Astrocyte (in vitro differentiated cells and primary cell): Measurements from ENCODE around the gene B4GALNT3. TPM values are rescaled to one million over a fixed set of nuclear protein-coding genes. Genes with fewer than 3 reads are reported as not detected.

ENCODE experiments used
- DNase-seq: peaks from one replicate; pipeline ENCODE4 v3.0.0-alpha.2; 2010; ENCODE audit warnings: low read depth
- FAIRE-seq: peaks from 2 replicates; lab custom pipeline; 2011; peaks lifted over from hg19 to GRCh38; lab: Jason Lieb, UNC
- H2AFZ ChIP-seq: 2 replicates; pipeline ENCODE4 v1.6.0; 2012; ENCODE audit warnings: low read depth, low read length, inconsistent platforms
- H3K27ac ChIP-seq: 2 replicates; pipeline ENCODE4 v1.5.1; 2011; ENCODE audit warnings: low read depth, low read length, inconsistent platforms
- H3K27me3 ChIP-seq: 2 replicates; pipeline ENCODE4 v1.6.0; 2011; ENCODE audit warnings: low read length, inconsistent platforms; ENCODE audit not compliant: insufficient read depth
- H3K36me3 ChIP-seq: 2 replicates; pipeline ENCODE4 v1.5.1; 2011; ENCODE audit warnings: low read length, inconsistent platforms; ENCODE audit not compliant: insufficient read depth
- H3K4me1 ChIP-seq: 2 replicates; pipeline ENCODE4 v1.5.1; 2011; ENCODE audit warnings: low read length, inconsistent platforms; ENCODE audit not compliant: insufficient read depth
- H3K4me2 ChIP-seq: 2 replicates; pipeline ENCODE4 v1.6.0; 2012; ENCODE audit warnings: low read length, inconsistent platforms
- H3K4me3 ChIP-seq: 2 replicates; pipeline ENCODE4 v1.5.1; 2011; ENCODE audit warnings: low read depth, mild to moderate bottlenecking, low read length, inconsistent platforms; ENCODE audit not compliant: insufficient read depth
- H3K79me2 ChIP-seq: 2 replicates; pipeline ENCODE4 v1.6.0; 2012; ENCODE audit warnings: mild to moderate bottlenecking, low read length, inconsistent platforms; ENCODE audit not compliant: insufficient read depth
- H3K9ac ChIP-seq: 2 replicates; pipeline ENCODE4 v1.6.0; 2012; ENCODE audit warnings: mild to moderate bottlenecking, low read length, inconsistent platforms
- H3K9me3 ChIP-seq: 2 replicates; pipeline ENCODE4 v1.5.1; 2012; ENCODE audit warnings: low read depth, mild to moderate bottlenecking, low read length, inconsistent platforms; ENCODE audit not compliant: insufficient read depth
- H4K20me1 ChIP-seq: 2 replicates; pipeline ENCODE4 v1.6.0; 2012; ENCODE audit warnings: low read length, inconsistent platforms; ENCODE audit not compliant: insufficient read depth
- H3K27ac Mint-ChIP-seq: one replicate; pipeline ENCODE4 v1.8.0; 2021; ENCODE audit warnings: mild to moderate bottlenecking, mixed read lengths; ENCODE audit not compliant: unreplicated experiment
- H3K27me3 Mint-ChIP-seq: one replicate; pipeline ENCODE4 v1.8.0; 2021; ENCODE audit warnings: low read depth, mixed read lengths; ENCODE audit not compliant: unreplicated experiment
- H3K36me3 Mint-ChIP-seq: one replicate; pipeline ENCODE4 v1.8.0; 2021; ENCODE audit warnings: low read depth, mixed read lengths; ENCODE audit not compliant: unreplicated experiment
- H3K4me1 Mint-ChIP-seq: one replicate; pipeline ENCODE4 v1.8.0; 2021; ENCODE audit warnings: low read depth, mixed read lengths; ENCODE audit not compliant: unreplicated experiment
- H3K4me3 Mint-ChIP-seq: one replicate; pipeline ENCODE4 v1.8.0; 2021; ENCODE audit warnings: mild to moderate bottlenecking, moderate library complexity, mixed read lengths; ENCODE audit not compliant: unreplicated experiment
- H3K9me3 Mint-ChIP-seq: one replicate; pipeline ENCODE4 v1.8.0; 2021; ENCODE audit warnings: mild to moderate bottlenecking, mixed read lengths; ENCODE audit not compliant: unreplicated experiment
- CTCF ChIP-seq: IDR thresholded peaks from 2 replicates; pipeline ENCODE4 v1.5.1; 2011; ENCODE audit warnings: low read depth, mild to moderate bottlenecking, inconsistent platforms, low read length, moderate library complexity; ENCODE audit not compliant: insufficient read depth
- EZH2 ChIP-seq: IDR thresholded peaks from 2 replicates; pipeline ENCODE4 v1.6.1; 2012; ENCODE audit warnings: mild to moderate bottlenecking, low read length, inconsistent platforms; ENCODE audit not compliant: insufficient read depth
- total RNA-seq: library from RNA; stranded (reverse); gene quantifications from 2 replicates; pipeline ENCODE4 v1.2.1, GENCODE V29; 2021

The B4GALNT3 gene
- total RNA-seq, 1 donor from 2014 or later, result 3.6 TPM

- H3K4me1 Mint-ChIP-seq, result peaks cover 18% of the 10 kb centered on the region
- DNase-seq (peak; percentile 78), FAIRE-seq (no peak)
- peak overlapping the region; percentile 86 for H3K27ac Mint-ChIP-seq
- H3K27me3 Mint-ChIP-seq, result peaks cover 14% of the 10 kb centered on the region
- H4K20me1 ChIP-seq, result no peaks in the 10 kb centered on the region
- peak overlapping the region; percentile 90 for H3K4me2 ChIP-seq
- no peaks in the 10 kb centered on the region for H3K9me3 ChIP-seq
- no peaks in the 10 kb centered on the region for H3K36me3 ChIP-seq
- no peaks in the 10 kb centered on the region for H3K36me3 Mint-ChIP-seq
- no peaks in the 10 kb centered on the region for H3K79me2 ChIP-seq
- H3K27ac ChIP-seq, result peak overlapping the region; percentile 72
- peak overlapping the region; percentile 58 for H3K4me3 ChIP-seq
- peak overlapping the region; percentile 88 for H2AFZ ChIP-seq
- peaks cover 25% of the 10 kb centered on the region for H3K4me1 ChIP-seq
- no peak for TF ChIP-seq CTCF
- no peak for TF ChIP-seq EZH2
- H3K9ac ChIP-seq, result peak overlapping the region; percentile 84
- H3K27me3 ChIP-seq, result peaks cover 5% of the 10 kb centered on the region
- H3K4me3 Mint-ChIP-seq, result peak overlapping the region; percentile 81
- peaks cover 8% of the 10 kb centered on the region for H3K9me3 Mint-ChIP-seq
Measured at GRCh38 chr12:570435-570920, 110.7 kb downstream of the B4GALNT3 start.

GRCh38 chr12:570921-571794, 111.4 kb downstream of the B4GALNT3 start:
- H3K36me3 ChIP-seq, result no peaks in the 10 kb centered on the region
- DNase-seq, result peak; percentile 61
- H3K27me3 ChIP-seq, result peaks cover 4% of the 10 kb centered on the region
- FAIRE-seq, result no peak
- peak overlapping the region; percentile 86 for H3K27ac Mint-ChIP-seq
- peak overlapping the region; percentile 72 for H3K27ac ChIP-seq
- no peaks in the 10 kb centered on the region for H4K20me1 ChIP-seq
- peak overlapping the region; percentile 58 for H3K4me3 ChIP-seq
- H3K4me3 Mint-ChIP-seq, result peak overlapping the region; percentile 81
- H3K9me3 ChIP-seq, result no peaks in the 10 kb centered on the region
- peak overlapping the region; percentile 90 for H3K4me2 ChIP-seq
- no peaks in the 10 kb centered on the region for H3K36me3 Mint-ChIP-seq
- no peaks in the 10 kb centered on the region for H3K79me2 ChIP-seq
- H3K9ac ChIP-seq, result peak overlapping the region; percentile 84
- TF ChIP-seq CTCF, result no peak
- peak overlapping the region; percentile 72 for H2AFZ ChIP-seq
- H3K9me3 Mint-ChIP-seq, result peaks cover 8% of the 10 kb centered on the region
- peaks cover 18% of the 10 kb centered on the region for H3K4me1 Mint-ChIP-seq
- peaks cover 25% of the 10 kb centered on the region for H3K4me1 ChIP-seq
- peaks cover 9% of the 10 kb centered on the region for H3K27me3 Mint-ChIP-seq
